IMR-90 (cell line): ENCODE data around the gene GUCY1A2. TPM values are rescaled to one million over a fixed set of nuclear protein-coding genes. Genes with fewer than 3 reads are reported as not detected.

Experiments used
- ATAC-seq: fragments of 200-7000 bp; cut with Tn5 transposase; 2 replicates; pipeline ENCODE4 v1.9.1; 2020; ENCODE audit warnings: low read depth, mild to moderate bottlenecking, moderate library complexity
- BruUV-seq: library from RNA; stranded (reverse); fragments of 400-500 nt; replicated peaks from 2 replicates; lab custom pipeline; 2021; lab: Mats Ljungman, UMichigan
- CTCF ChIA-PET: fragments of 300-600 bp; formaldehyde crosslinking; extraction: SDS; loops from one replicate; lab custom pipeline; 2021; ENCODE audit warnings: antibody characterized with exemption; lab: Yijun Ruan, JAX
- POLR2A ChIA-PET: fragments of 300-600 bp; sonication (Branson Sonifier 250); formaldehyde crosslinking; loops from one replicate; lab custom pipeline; 2022; ENCODE audit warnings: antibody characterized with exemption; ENCODE audit not compliant: unreplicated experiment; lab: Charles Lee
- DNase-seq: peaks from one replicate; pipeline ENCODE4 v3.0.0; 2013
- H2AFZ ChIP-seq: replicated peaks from 2 replicates; pipeline ENCODE3; 2013; ENCODE audit warnings: low read length, mild to moderate bottlenecking; ENCODE audit not compliant: poor library complexity
- H2AK5ac ChIP-seq: 2 replicates; pipeline ENCODE4 v1.6.1; 2013; ENCODE audit warnings: low read depth, low read length, inconsistent platforms
- H2AK9ac ChIP-seq: replicated peaks from 2 replicates; pipeline ENCODE3; 2013; ENCODE audit warnings: mild to moderate bottlenecking, low read depth, low read length, moderate library complexity; ENCODE audit not compliant: poor library complexity
- H2BK120ac ChIP-seq: 2 replicates; pipeline ENCODE4 v1.6.1; 2013; ENCODE audit warnings: low read depth, low read length, inconsistent platforms
- H2BK15ac ChIP-seq: 3 replicates; pipeline ENCODE4 v1.6.1; 2013; ENCODE audit warnings: low read depth, low read length, inconsistent platforms
- H2BK20ac ChIP-seq: 2 replicates; pipeline ENCODE4 v1.6.1; 2013; ENCODE audit warnings: low read depth, mild to moderate bottlenecking, inconsistent platforms, low read length, moderate library complexity
- H2BK5ac ChIP-seq: 2 replicates; pipeline ENCODE4 v1.6.1; 2013; ENCODE audit warnings: mild to moderate bottlenecking, low read depth, low read length, inconsistent platforms; ENCODE audit not compliant: poor library complexity, severe bottlenecking
- H3K14ac ChIP-seq: replicated peaks from 2 replicates; pipeline ENCODE4 v1.6.1; 2013; ENCODE audit warnings: low read depth, low read length, inconsistent platforms
- H3K18ac ChIP-seq: 2 replicates; pipeline ENCODE4 v1.6.1; 2013; ENCODE audit warnings: low read depth, low read length, control low read depth
- H3K23ac ChIP-seq: 2 replicates; pipeline ENCODE4 v1.6.1; 2013; ENCODE audit warnings: low read depth, low read length, inconsistent platforms
- H3K27ac ChIP-seq: 2 replicates; pipeline ENCODE4 v1.5.1; 2013; ENCODE audit warnings: mild to moderate bottlenecking, control low read depth, low read length; ENCODE audit not compliant: insufficient read depth
- H3K27me3 ChIP-seq: 2 replicates; pipeline ENCODE4 v1.6.1; 2013; ENCODE audit warnings: low read length; ENCODE audit not compliant: control insufficient read depth, insufficient read depth
- H3K36me3 ChIP-seq: 2 replicates; pipeline ENCODE4 v1.6.1; 2013; ENCODE audit warnings: low read length, mixed read lengths; ENCODE audit not compliant: control insufficient read depth, insufficient read depth
- H3K4ac ChIP-seq: 2 replicates; pipeline ENCODE4 v1.6.1; 2013; ENCODE audit warnings: low read depth, low read length, inconsistent platforms
- H3K4me1 ChIP-seq: 2 replicates; pipeline ENCODE4 v1.6.1; 2013; ENCODE audit warnings: low read length, mixed read lengths; ENCODE audit not compliant: control insufficient read depth, insufficient read depth
- H3K4me2 ChIP-seq: 2 replicates; pipeline ENCODE4 v1.6.1; 2013; ENCODE audit warnings: low read depth, mild to moderate bottlenecking, control low read depth, low read length, moderate library complexity
- H3K4me3 ChIP-seq: 2 replicates; pipeline ENCODE4 v1.5.1; 2013; ENCODE audit warnings: low read depth, mild to moderate bottlenecking, control low read depth, low read length, moderate library complexity; ENCODE audit not compliant: insufficient read depth
- H3K56ac ChIP-seq: 2 replicates; pipeline ENCODE4 v1.6.1; 2013; ENCODE audit warnings: low read length, inconsistent platforms; ENCODE audit not compliant: insufficient read depth; ENCODE audit errors: extremely low read depth
- H3K79me1 ChIP-seq, 2 experiments: 2 replicates each; pipeline ENCODE4 v1.6.1; 2013; ENCODE audit warnings: low read length in 2 of 2, inconsistent platforms in 1 of 2, low read depth in 1 of 2
- H3K9ac ChIP-seq: 2 replicates; pipeline ENCODE4 v1.6.1; 2013; ENCODE audit warnings: low read depth, low read length, control low read depth
- H3K9me1 ChIP-seq: 2 replicates; pipeline ENCODE4 v1.6.1; 2013; ENCODE audit warnings: low read length, inconsistent platforms; ENCODE audit not compliant: insufficient read depth
- H3K9me3 ChIP-seq: 2 replicates; pipeline ENCODE4 v1.6.1; 2013; ENCODE audit warnings: low read length; ENCODE audit not compliant: control insufficient read depth, insufficient read depth
- H4K20me1 ChIP-seq: 2 replicates; pipeline ENCODE4 v1.6.1; 2013; ENCODE audit warnings: low read length, inconsistent platforms; ENCODE audit not compliant: insufficient read depth
- H4K5ac ChIP-seq: 2 replicates; pipeline ENCODE4 v1.6.1; 2013; ENCODE audit warnings: mild to moderate bottlenecking, low read depth, low read length, control low read depth
- H4K8ac ChIP-seq, 2 experiments: 2 replicates each; pipeline ENCODE4 v1.6.1; 2013; ENCODE audit warnings: low read depth in 2 of 2, low read length in 2 of 2, control low read depth in 1 of 2, inconsistent platforms in 1 of 2
- H4K91ac ChIP-seq: 2 replicates; pipeline ENCODE4 v1.6.1; 2013; ENCODE audit warnings: low read depth, low read length, inconsistent platforms; ENCODE audit not compliant: insufficient read depth
- CEBPB ChIP-seq: IDR thresholded peaks from 2 replicates; pipeline ENCODE4 v1.6.1; 2012; ENCODE audit warnings: low read depth, low read length, improper control_type of control experiment
- RFX5 ChIP-seq: IDR thresholded peaks from 2 replicates; pipeline ENCODE4 v1.8.0; 2012; ENCODE audit warnings: low read depth, mild to moderate bottlenecking, low read length, moderate library complexity
- WGBS, 2 experiments: methylation state at CpG; one replicate each; pipeline versions ENCODE4 v1.1.5 to v1.1.7; 2013; ENCODE audit warnings: missing lambda C conversion rate in 2 of 2; ENCODE audit not compliant: insufficient read length in 1 of 2; ENCODE audit errors: extremely low coverage in 2 of 2; 5-methylcytosine and 5-hydroxymethylcytosine counted together
- dilution Hi-C: fragments of 300-500 bp; cut with HindIII; formaldehyde crosslinking; loops from one replicate; pipeline ENCODE4 v1.14.3; 2018; ENCODE audit warnings: low sequenced_read_pairs; ENCODE audit not compliant: unreplicated experiment
- in situ Hi-C: fragments of 300-500 bp; cut with MboI; formaldehyde crosslinking; loops from 3 replicates; pipeline ENCODE4 v1.14.3; 2019; ENCODE audit warnings: low sequenced_read_pairs, inconsistent platforms, mixed read lengths
- intact Hi-C: fragments of 100-400 bp; cut with micrococcal nuclease; formaldehyde crosslinking; loops from 2 replicates; pipeline ENCODE4 v1.10.0; 2022
- polyA plus RNA-seq, 3 experiments: library from polyadenylated mRNA; depleted of rRNA; stranded (reverse); fragments of >200 nt; gene quantifications; 2 replicates each; pipeline ENCODE4 v1.2.3, GENCODE V29; 2012; ENCODE audit warnings: low replicate concordance in 1 of 3
- total RNA-seq: library from RNA; depleted of rRNA; stranded (reverse); fragments of >200 nt; gene quantifications from 2 replicates; pipeline ENCODE4 v1.2.3, GENCODE V29; 2012

The GUCY1A2 gene
- total and polyA plus RNA-seq, 2 of the 4 experiments (the other 2 are of a cell fraction), result under 0.01 to 0.03 TPM

- no peak overlapping the region for H3K4ac ChIP-seq
- intact Hi-C loops (loop anchor here (5.0 to 10.0 kb wide), 2 partner anchors 293 to 570 kb away; partner anchors contain the start of gene GUCY1A2), dilution Hi-C loops (no loop called here), in situ Hi-C loops (no loop called here)
- CTCF ChIA-PET, result no interaction called here
- no peak overlapping the region for H3K56ac ChIP-seq
- no peaks in the 10 kb centered on the region for H3K4me1 ChIP-seq
- BruUV-seq, result no TSS peak
- H4K8ac ChIP-seq, result no peak overlapping the region
- no peaks in the 10 kb centered on the region for H3K9me3 ChIP-seq
- H3K9ac ChIP-seq, result no peak overlapping the region
- no peak overlapping the region for H4K5ac ChIP-seq
- H3K4me3 ChIP-seq, result no peak overlapping the region
- no peaks in the 10 kb centered on the region for H3K79me1 ChIP-seq
- H4K20me1 ChIP-seq, result no peaks in the 10 kb centered on the region
- ATAC-seq, result no peak
- H2AK5ac ChIP-seq, result no peak overlapping the region
- no peak overlapping the region for H3K18ac ChIP-seq
- H2BK5ac ChIP-seq, result no peak overlapping the region
- no peak overlapping the region for H2BK120ac ChIP-seq
- H3K14ac ChIP-seq, result no peak overlapping the region
- H3K4me2 ChIP-seq, result no peak overlapping the region
- POLR2A ChIA-PET, result no interaction called here
- no peak overlapping the region for H3K27ac ChIP-seq
- no peak overlapping the region for H3K23ac ChIP-seq
- no peaks in the 10 kb centered on the region for H3K9me1 ChIP-seq
- WGBS, 2 experiments, result 80% methylated on average over 1 of the region's 5 CpGs; no CpG with 5 or more reads in 1 of the 2 experiments
- peak; percentile 6 for DNase-seq
- H3K36me3 ChIP-seq, result no peaks in the 10 kb centered on the region
- no peak overlapping the region for H2AFZ ChIP-seq
- H2AK9ac ChIP-seq, result no peak overlapping the region
- H4K91ac ChIP-seq, result no peak overlapping the region
- no peaks in the 10 kb centered on the region for H3K27me3 ChIP-seq
- TF ChIP-seq RFX5 (no peak), CEBPB (peak; percentile 59)
- no peak overlapping the region for H2BK20ac ChIP-seq
- no peak overlapping the region for H2BK15ac ChIP-seq
Observed at GRCh38 chr11:106724293-106724892, 293.9 kb downstream of the GUCY1A2 start.
